Posterior vena cava (tissue), 2 donors: ENCODE data around the gene CLMP. TPM values are rescaled to one million over a fixed set of nuclear protein-coding genes. Genes with fewer than 3 reads are reported as not detected.
A peak's percentile ranks its signal among the peaks of the same experiment; 100 is the strongest.
"Not testable (repeated sequence)": the region's sequence is repeated elsewhere in the genome, so short reads cannot be mapped to it uniquely, and the experiment has no call there.

Experiments used
- DNase-seq: peaks from one replicate; pipeline ENCODE4 v3.0.0-alpha.2; 2020; ENCODE audit warnings: low spot score
- intact Hi-C, 2 donors: fragments of 100-400 bp; cut with DNase I; formaldehyde crosslinking; loops; one replicate each; pipeline versions ENCODE4 v1.14.1 to v1.14.2; 2022 to 2023
- total RNA-seq, 2 donors: library from RNA; stranded (reverse); fragmentation: NEBNext Ultra II Directional; extraction: Animal tissue kit (Norgen Biotek cat#: 25700); gene quantifications; one replicate each; pipeline ENCODE4 v1.2.1, GENCODE V29; 2021
- donor health status: DM: yes; HTN: yes; CAD: no.
- donor health status: DM: yes; HTN: yes; CAD: no.

Gene CLMP
- total RNA-seq, 2 donors from 2014 or later = 24.6 to 28.3 TPM

GRCh38 chr11:123107945-123108495 lies 87.0 kb downstream of the CLMP start:
- intact Hi-C loops = no loop called here
- no peak for DNase-seq

- intact Hi-C loops = no loop called here
- no peak for DNase-seq
Observed at GRCh38 chr11:123104697-123105096, 90.4 kb downstream of the CLMP start.

GRCh38 chr11:123103326-123103980 lies 91.6 kb downstream of the CLMP start:
- DNase-seq = no peak
- intact Hi-C loops = no loop called here

GRCh38 chr11:123100379-123101085 lies 94.5 kb downstream of the CLMP start:
- intact Hi-C loops = no loop called here
- DNase-seq = no peak

- DNase-seq = no peak
- intact Hi-C loops = no loop called here
Observed at GRCh38 chr11:123098990-123099389, 96.1 kb downstream of the CLMP start.

- intact Hi-C loops = no loop called here
- DNase-seq = no peak
Observed at GRCh38 chr11:123093739-123094138, 101.3 kb downstream of the CLMP start.

GRCh38 chr11:123091506-123091905 lies 103.5 kb downstream of the CLMP start:
- no peak for DNase-seq
- intact Hi-C loops = no loop called here

GRCh38 chr11:123090168-123090567 lies 104.9 kb downstream of the CLMP start:
- peak; percentile 26 for DNase-seq

GRCh38 chr11:123088896-123089295 lies 106.2 kb downstream of the CLMP start:
- intact Hi-C loops = not testable (repeated sequence)
- peak; percentile 23 for DNase-seq

More at GRCh38 chr11:123090168-123090567, 104.9 kb downstream of the CLMP start:
- intact Hi-C loops = not testable (repeated sequence)

- intact Hi-C loops, DNase-seq: not testable (repeated sequence)
Observed at GRCh38 chr11:123087657-123088056, 107.4 kb downstream of the CLMP start.

- intact Hi-C loops = no loop called here
- peak; percentile 2 for DNase-seq
Observed at GRCh38 chr11:123086305-123086704, 108.7 kb downstream of the CLMP start.

- intact Hi-C loops = no loop called here
- peak; percentile 26 for DNase-seq
Observed at GRCh38 chr11:123085497-123085896, 109.6 kb downstream of the CLMP start.

GRCh38 chr11:123084454-123084853 lies 110.6 kb downstream of the CLMP start:
- intact Hi-C loops = no loop called here
- DNase-seq = peak; percentile 18

GRCh38 chr11:123083623-123084029 lies 111.4 kb downstream of the CLMP start:
- DNase-seq = peak; percentile 94
- intact Hi-C loops = no loop called here

GRCh38 chr11:123082977-123083376 lies 112.1 kb downstream of the CLMP start:
- intact Hi-C loops = no loop called here

GRCh38 chr11:123080015-123080414 lies 115.0 kb downstream of the CLMP start:
- DNase-seq = no peak

More at GRCh38 chr11:123082977-123083376, 112.1 kb downstream of the CLMP start:
- DNase-seq = no peak

GRCh38 chr11:123076484-123076883 lies 118.6 kb downstream of the CLMP start:
- intact Hi-C loops = no loop called here
- no peak for DNase-seq

More at GRCh38 chr11:123080015-123080414, 115.0 kb downstream of the CLMP start:
- intact Hi-C loops = no loop called here

- intact Hi-C loops = no loop called here
- DNase-seq = no peak
Observed at GRCh38 chr11:123073343-123074057, 121.5 kb downstream of the CLMP start.

- intact Hi-C loops = no loop called here
- no peak for DNase-seq
Observed at GRCh38 chr11:123072762-123073161, 122.3 kb downstream of the CLMP start.

GRCh38 chr11:123072332-123072761 lies 122.7 kb downstream of the CLMP start:
- intact Hi-C loops = no loop called here
- DNase-seq = no peak
